HCT116 (cell line): ENCODE data around the gene ACSBG1. TPM values are rescaled to one million over a fixed set of nuclear protein-coding genes. Genes with fewer than 3 reads are reported as not detected.

Source experiments
- ATAC-seq: fragments of 200-7000 bp; cut with Tn5 transposase; 2 replicates; pipeline ENCODE4 v1.9.1; 2020; ENCODE audit warnings: mild to moderate bottlenecking, moderate library complexity
- BruUV-seq: library from RNA; stranded (reverse); fragments of 400-500 nt; replicated peaks from 2 replicates; lab custom pipeline; 2021; lab: Mats Ljungman, UMichigan
- CTCF ChIA-PET: fragments of 300-600 bp; sonication (Branson Sonifier 250); formaldehyde crosslinking; loops from one replicate; lab custom pipeline; 2021; ENCODE audit warnings: antibody characterized with exemption; lab: Charles Lee
- POLR2A ChIA-PET: fragments of 300-600, 350-600 bp; sonication (Branson Sonifier 250); formaldehyde crosslinking; loops from one replicate; lab custom pipeline; 2021; ENCODE audit warnings: antibody characterized with exemption; lab: Charles Lee
- RAD21 ChIA-PET, 2 experiments: fragments of 300-600 bp; sonication (Branson Sonifier 250); formaldehyde crosslinking; loops; one replicate each; lab custom pipeline; 2023; ENCODE audit warnings: low total read pairs in 2 of 2; ENCODE audit not compliant: uncharacterized antibody in 2 of 2, unreplicated experiment in 2 of 2, low non-redundant PET in 1 of 2; lab: Charles Lee
- DNase-seq: peaks from one replicate; pipeline ENCODE4 v3.0.0-alpha.2; 2010; ENCODE audit warnings: low read depth, low spot score
- H2AFZ ChIP-seq: fragments of 200-600 bp; shearing (Covaris generic), sonication (generic); 2 replicates; pipeline ENCODE4 v1.6.1; 2017; ENCODE audit warnings: low read depth, mixed run types, mixed read lengths, antibody characterized with exemption, low read length; ENCODE audit not compliant: poor library complexity, severe bottlenecking
- H3K27ac ChIP-seq: 2 replicates; pipeline ENCODE4 v1.5.1; 2012; ENCODE audit warnings: low read depth, low read length
- H3K27me3 ChIP-seq: fragments of 200-600 bp; sonication (generic); 2 replicates; pipeline ENCODE4 v1.6.1; 2016; ENCODE audit warnings: mixed run types, low read length, mixed read lengths; ENCODE audit not compliant: insufficient read depth
- H3K36me3 ChIP-seq, 2 experiments: fragments of 200-500 bp in 1 of 2; fragments of 200-600 bp in 1 of 2; sonication (Bioruptor generic) in 1 of 2; sonication (generic) in 1 of 2; 2 replicates each; pipeline versions ENCODE4 v1.5.1 to v1.6.1; 2014 to 2016; ENCODE audit warnings: low read length in 2 of 2, inconsistent platforms in 1 of 2, mixed read lengths in 1 of 2, mixed run types in 1 of 2; ENCODE audit not compliant: insufficient read depth in 2 of 2, control insufficient read depth in 1 of 2
- H3K4me1 ChIP-seq, 2 experiments: fragments of 200-600 bp in 1 of 2; sonication (generic) in 1 of 2; 2 replicates each; pipeline versions ENCODE4 v1.5.1 to v1.6.1; 2012 to 2017; ENCODE audit warnings: low read length in 2 of 2, inconsistent platforms in 1 of 2, mild to moderate bottlenecking in 1 of 2, mixed read lengths in 1 of 2, mixed run types in 1 of 2, moderate library complexity in 1 of 2; ENCODE audit not compliant: insufficient read depth in 2 of 2, control insufficient read depth in 1 of 2
- H3K4me2 ChIP-seq: fragments of 200-600 bp; sonication (generic); 2 replicates; pipeline ENCODE4 v1.6.1; 2017; ENCODE audit warnings: mixed run types, low read length, mixed read lengths
- H3K4me3 ChIP-seq, 2 experiments: fragments of 200-600 bp in 1 of 2; sonication (generic) in 1 of 2; replicated peaks in 1 of 2; 2 replicates each; pipeline ENCODE4 v1.5.1; 2011 to 2016; ENCODE audit warnings: low read length in 2 of 2, control low read depth in 1 of 2, low read depth in 1 of 2, mild to moderate bottlenecking in 1 of 2, mixed read lengths in 1 of 2, mixed run types in 1 of 2
- H3K79me2 ChIP-seq: fragments of 200-600 bp; sonication (generic); 2 replicates; pipeline ENCODE4 v1.6.1; 2017; ENCODE audit warnings: mild to moderate bottlenecking, mixed run types, low read length, moderate library complexity, mixed read lengths; ENCODE audit not compliant: insufficient read depth
- H3K9ac ChIP-seq: fragments of 200-600 bp; sonication (generic); 2 replicates; pipeline ENCODE4 v1.6.1; 2016; ENCODE audit warnings: low read length, mixed read lengths
- H3K9me2 ChIP-seq: fragments of 200-600 bp; sonication (generic), shearing (Covaris generic); 2 replicates; pipeline ENCODE4 v1.6.1; 2017; ENCODE audit warnings: mixed run types, mild to moderate bottlenecking, moderate library complexity; ENCODE audit not compliant: insufficient read depth
- H3K9me3 ChIP-seq, 2 experiments: fragments of 200-500 bp in 1 of 2; fragments of 200-600 bp in 1 of 2; sonication (Bioruptor generic) in 1 of 2; sonication (generic) in 1 of 2; 2 replicates each; pipeline ENCODE4 v1.6.1; 2014 to 2017; ENCODE audit warnings: low read length in 2 of 2, mixed read lengths in 2 of 2, inconsistent platforms in 1 of 2, low read depth in 1 of 2, mild to moderate bottlenecking in 1 of 2, mixed run types in 1 of 2, moderate library complexity in 1 of 2; ENCODE audit not compliant: control insufficient read depth in 1 of 2, insufficient read depth in 1 of 2
- H4K20me1 ChIP-seq: fragments of 200-600 bp; sonication (generic), shearing (Covaris generic); 2 replicates; pipeline ENCODE4 v1.6.1; 2017; ENCODE audit warnings: mixed run types, mild to moderate bottlenecking, moderate library complexity; ENCODE audit not compliant: insufficient read depth
- CBX3 ChIP-seq: IDR thresholded peaks from 2 replicates; pipeline ENCODE4 v1.6.1; 2012; ENCODE audit warnings: low read depth
- POLR2A ChIP-seq: IDR thresholded peaks from 2 replicates; pipeline ENCODE4 v1.7.0; 2011; ENCODE audit warnings: borderline replicate concordance; ENCODE audit not compliant: insufficient read depth, insufficient read length; ENCODE audit errors: extremely low read depth
- POLR2AphosphoS5 ChIP-seq: IDR thresholded peaks from 2 replicates; pipeline ENCODE4 v1.6.1; 2011; ENCODE audit warnings: mild to moderate bottlenecking, low read depth, low read length, moderate library complexity
- SP1 ChIP-seq: IDR thresholded peaks from 2 replicates; pipeline ENCODE4 v1.6.1; 2012; ENCODE audit warnings: low read depth
- SRF ChIP-seq: IDR thresholded peaks from 2 replicates; pipeline ENCODE4 v1.6.1; 2012; ENCODE audit warnings: low read depth
- YY1 ChIP-seq: IDR thresholded peaks from 2 replicates; pipeline ENCODE4 v1.6.1; 2011; ENCODE audit warnings: low read length, low read depth, moderate library complexity, mild to moderate bottlenecking; ENCODE audit not compliant: insufficient replicate concordance; ENCODE audit errors: extremely low read depth
- ZFX ChIP-seq: fragments of 450-650 bp; IDR thresholded peaks from 2 replicates; pipeline ENCODE4 v1.6.1; 2017
- ZNF274 ChIP-seq: fragments of 200-500 bp; sonication (Bioruptor generic); IDR thresholded peaks from 2 replicates; pipeline ENCODE4 v1.6.1; 2014; ENCODE audit warnings: mild to moderate bottlenecking, low read depth, low read length, inconsistent platforms
- intact Hi-C: fragments of 100-400 bp; cut with micrococcal nuclease; formaldehyde crosslinking; loops from 2 replicates; pipeline ENCODE4 v1.10.0; 2022
- total RNA-seq: library from RNA; stranded (reverse); gene quantifications from one replicate; pipeline ENCODE4 v1.2.1, GENCODE V29; 2021; ENCODE audit not compliant: unreplicated experiment
- TF ChIP-seq, protein P1 (sequence below): IDR thresholded peaks from 2 replicates; pipeline ENCODE4 v1.6.1; 2011; ENCODE audit warnings: mild to moderate bottlenecking, low read length, moderate library complexity; ENCODE audit not compliant: insufficient replicate concordance; ENCODE audit errors: extremely low read depth
- TF ChIP-seq, protein P2 (sequence below): IDR thresholded peaks from 2 replicates; pipeline ENCODE4 v1.6.1; 2012
- TF ChIP-seq, protein P3 (sequence below): IDR thresholded peaks from 2 replicates; pipeline ENCODE4 v1.6.1; 2012; ENCODE audit warnings: low read depth

ACSBG1 gene
- total RNA-seq, 1 experiment from 2014 or later = 0.71 TPM

DNA sequence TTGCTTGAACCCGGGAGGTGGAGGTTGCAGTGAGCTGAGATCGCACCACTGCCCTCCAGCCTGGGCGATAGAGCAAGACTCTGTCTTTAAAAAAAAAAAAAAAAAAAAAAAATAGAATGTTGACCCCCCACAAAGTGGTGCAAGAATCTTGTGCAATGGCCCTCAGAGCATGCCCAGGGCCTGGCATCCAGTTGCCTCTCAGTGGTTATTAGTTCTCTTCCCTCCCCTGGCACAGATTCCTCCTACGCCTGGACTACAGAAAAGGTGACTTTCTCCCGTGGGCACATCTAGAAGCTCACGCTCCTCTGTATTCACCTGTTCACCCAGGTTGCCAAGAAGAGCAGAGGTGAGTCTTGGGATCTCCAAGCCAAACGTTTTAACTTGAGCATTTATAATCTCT, 36.7 kb downstream of the ACSBG1 start:
- ATAC-seq = no peak
- no peak overlapping the region for H3K9ac ChIP-seq
- H3K36me3 ChIP-seq = no peaks in the 10 kb centered on the region
- no peaks in the 10 kb centered on the region for H3K4me1 ChIP-seq
- H3K9me2 ChIP-seq = no peaks in the 10 kb centered on the region
- DNase-seq = no peak
- BruUV-seq = no TSS peak
- no peaks in the 10 kb centered on the region for H3K27me3 ChIP-seq
- TF ChIP-seq CBX3 (no peak), SRF (no peak), SP1 (no peak), POLR2AphosphoS5 (no peak), ZFX (no peak)
- TF ChIP-seq, protein P1, sequence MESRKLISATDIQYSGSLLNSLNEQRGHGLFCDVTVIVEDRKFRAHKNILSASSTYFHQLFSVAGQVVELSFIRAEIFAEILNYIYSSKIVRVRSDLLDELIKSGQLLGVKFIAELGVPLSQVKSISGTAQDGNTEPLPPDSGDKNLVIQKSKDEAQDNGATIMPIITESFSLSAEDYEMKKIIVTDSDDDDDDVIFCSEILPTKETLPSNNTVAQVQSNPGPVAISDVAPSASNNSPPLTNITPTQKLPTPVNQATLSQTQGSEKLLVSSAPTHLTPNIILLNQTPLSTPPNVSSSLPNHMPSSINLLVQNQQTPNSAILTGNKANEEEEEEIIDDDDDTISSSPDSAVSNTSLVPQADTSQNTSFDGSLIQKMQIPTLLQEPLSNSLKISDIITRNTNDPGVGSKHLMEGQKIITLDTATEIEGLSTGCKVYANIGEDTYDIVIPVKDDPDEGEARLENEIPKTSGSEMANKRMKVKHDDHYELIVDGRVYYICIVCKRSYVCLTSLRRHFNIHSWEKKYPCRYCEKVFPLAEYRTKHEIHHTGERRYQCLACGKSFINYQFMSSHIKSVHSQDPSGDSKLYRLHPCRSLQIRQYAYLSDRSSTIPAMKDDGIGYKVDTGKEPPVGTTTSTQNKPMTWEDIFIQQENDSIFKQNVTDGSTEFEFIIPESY = no peak
- H4K20me1 ChIP-seq = no peaks in the 10 kb centered on the region
- no peaks in the 10 kb centered on the region for H3K79me2 ChIP-seq
- H3K4me2 ChIP-seq = no peak overlapping the region
- no peaks in the 10 kb centered on the region for H3K9me3 ChIP-seq
- CTCF ChIA-PET = interaction anchor here (0.6 to 1.0 kb wide), 3 partner anchors 13 to 89 kb away, joined by 3 read pairs; no protein-coding TSS in a partner anchor
- no peak overlapping the region for H2AFZ ChIP-seq
- intact Hi-C loops = loop anchor here (5.0 kb wide), 1 partner anchor 65 kb away; the partner anchor contains the start of gene CIB2
- H3K4me3 ChIP-seq = no peak overlapping the region
- RAD21 ChIA-PET = no interaction called here
- POLR2A ChIA-PET = no interaction called here
- H3K27ac ChIP-seq = no peak overlapping the region

DNA sequence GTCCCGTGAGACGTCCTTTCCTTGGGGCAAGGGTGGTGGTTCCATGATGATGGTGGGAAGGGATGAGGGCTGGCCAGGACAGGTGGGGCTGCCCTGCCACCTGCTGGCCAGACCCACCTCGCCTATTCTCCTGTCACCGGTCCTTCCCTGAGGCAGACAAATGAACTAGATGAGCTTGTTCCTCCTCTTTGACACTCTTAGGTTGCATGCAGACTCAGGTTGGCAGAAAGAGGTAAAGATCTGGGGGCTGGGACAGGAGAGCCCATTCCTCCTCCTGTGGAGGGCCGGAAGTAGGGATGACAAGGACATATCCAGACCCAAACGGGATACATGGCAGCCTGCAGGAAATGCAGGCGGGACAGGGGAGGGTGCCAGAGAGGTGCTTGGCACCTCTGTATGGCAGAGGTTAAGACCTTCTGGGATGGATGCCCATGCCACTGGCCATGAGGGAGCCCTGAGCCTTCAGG, 38.6 kb downstream of the ACSBG1 start:
- Histone ChIP-seq H3K27ac (no peak overlapping the region), H2AFZ (no peak overlapping the region), H3K79me2 (no peaks in the 10 kb centered on the region), H3K9me2 (no peaks in the 10 kb centered on the region), H3K9me3 (no peaks in the 10 kb centered on the region), H3K4me1 (no peaks in the 10 kb centered on the region), H3K4me3 (no peak overlapping the region), H3K27me3 (no peaks in the 10 kb centered on the region), H3K9ac (no peak overlapping the region), H3K36me3 (no peaks in the 10 kb centered on the region), H4K20me1 (no peaks in the 10 kb centered on the region), H3K4me2 (no peak overlapping the region)
- ChIA-PET RAD21 (interaction anchor here (0.6 to 1.9 kb wide), 11 partner anchors 18 to 236 kb away, joined by 3 to 8 read pairs (median 4); no protein-coding TSS in a partner anchor), POLR2A (interaction anchor here (1.0 to 1.4 kb wide), 2 partner anchors 11 to 29 kb away, joined by 3 to 4 read pairs; no protein-coding TSS in a partner anchor), CTCF (interaction anchor here (0.5 to 2.1 kb wide), 29 partner anchors 9 to 549 kb away, joined by 3 to 27 read pairs (median 3); partner anchors contain the start of genes CIB2 and SKIC8)
- no TSS peak for BruUV-seq
- intact Hi-C loops = loop anchor here (1.0 to 5.0 kb wide), 5 partner anchors 46 to 228 kb away; partner anchors contain the start of gene CIB2
- no peak for DNase-seq
- ATAC-seq = peak; percentile 98
- TF ChIP-seq, protein P2, sequence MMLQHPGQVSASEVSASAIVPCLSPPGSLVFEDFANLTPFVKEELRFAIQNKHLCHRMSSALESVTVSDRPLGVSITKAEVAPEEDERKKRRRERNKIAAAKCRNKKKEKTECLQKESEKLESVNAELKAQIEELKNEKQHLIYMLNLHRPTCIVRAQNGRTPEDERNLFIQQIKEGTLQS = no peak
- TF ChIP-seq, protein P1 = no peak
- TF ChIP-seq POLR2A (no peak), SRF (no peak), ZNF274 (no peak), YY1 (no peak)
- TF ChIP-seq, protein P3, sequence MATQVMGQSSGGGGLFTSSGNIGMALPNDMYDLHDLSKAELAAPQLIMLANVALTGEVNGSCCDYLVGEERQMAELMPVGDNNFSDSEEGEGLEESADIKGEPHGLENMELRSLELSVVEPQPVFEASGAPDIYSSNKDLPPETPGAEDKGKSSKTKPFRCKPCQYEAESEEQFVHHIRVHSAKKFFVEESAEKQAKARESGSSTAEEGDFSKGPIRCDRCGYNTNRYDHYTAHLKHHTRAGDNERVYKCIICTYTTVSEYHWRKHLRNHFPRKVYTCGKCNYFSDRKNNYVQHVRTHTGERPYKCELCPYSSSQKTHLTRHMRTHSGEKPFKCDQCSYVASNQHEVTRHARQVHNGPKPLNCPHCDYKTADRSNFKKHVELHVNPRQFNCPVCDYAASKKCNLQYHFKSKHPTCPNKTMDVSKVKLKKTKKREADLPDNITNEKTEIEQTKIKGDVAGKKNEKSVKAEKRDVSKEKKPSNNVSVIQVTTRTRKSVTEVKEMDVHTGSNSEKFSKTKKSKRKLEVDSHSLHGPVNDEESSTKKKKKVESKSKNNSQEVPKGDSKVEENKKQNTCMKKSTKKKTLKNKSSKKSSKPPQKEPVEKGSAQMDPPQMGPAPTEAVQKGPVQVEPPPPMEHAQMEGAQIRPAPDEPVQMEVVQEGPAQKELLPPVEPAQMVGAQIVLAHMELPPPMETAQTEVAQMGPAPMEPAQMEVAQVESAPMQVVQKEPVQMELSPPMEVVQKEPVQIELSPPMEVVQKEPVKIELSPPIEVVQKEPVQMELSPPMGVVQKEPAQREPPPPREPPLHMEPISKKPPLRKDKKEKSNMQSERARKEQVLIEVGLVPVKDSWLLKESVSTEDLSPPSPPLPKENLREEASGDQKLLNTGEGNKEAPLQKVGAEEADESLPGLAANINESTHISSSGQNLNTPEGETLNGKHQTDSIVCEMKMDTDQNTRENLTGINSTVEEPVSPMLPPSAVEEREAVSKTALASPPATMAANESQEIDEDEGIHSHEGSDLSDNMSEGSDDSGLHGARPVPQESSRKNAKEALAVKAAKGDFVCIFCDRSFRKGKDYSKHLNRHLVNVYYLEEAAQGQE = no peak
